ENCODE data around the gene UCHL5.

The UCHL5 gene, protein sequence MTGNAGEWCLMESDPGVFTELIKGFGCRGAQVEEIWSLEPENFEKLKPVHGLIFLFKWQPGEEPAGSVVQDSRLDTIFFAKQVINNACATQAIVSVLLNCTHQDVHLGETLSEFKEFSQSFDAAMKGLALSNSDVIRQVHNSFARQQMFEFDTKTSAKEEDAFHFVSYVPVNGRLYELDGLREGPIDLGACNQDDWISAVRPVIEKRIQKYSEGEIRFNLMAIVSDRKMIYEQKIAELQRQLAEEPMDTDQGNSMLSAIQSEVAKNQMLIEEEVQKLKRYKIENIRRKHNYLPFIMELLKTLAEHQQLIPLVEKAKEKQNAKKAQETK

DNA sequence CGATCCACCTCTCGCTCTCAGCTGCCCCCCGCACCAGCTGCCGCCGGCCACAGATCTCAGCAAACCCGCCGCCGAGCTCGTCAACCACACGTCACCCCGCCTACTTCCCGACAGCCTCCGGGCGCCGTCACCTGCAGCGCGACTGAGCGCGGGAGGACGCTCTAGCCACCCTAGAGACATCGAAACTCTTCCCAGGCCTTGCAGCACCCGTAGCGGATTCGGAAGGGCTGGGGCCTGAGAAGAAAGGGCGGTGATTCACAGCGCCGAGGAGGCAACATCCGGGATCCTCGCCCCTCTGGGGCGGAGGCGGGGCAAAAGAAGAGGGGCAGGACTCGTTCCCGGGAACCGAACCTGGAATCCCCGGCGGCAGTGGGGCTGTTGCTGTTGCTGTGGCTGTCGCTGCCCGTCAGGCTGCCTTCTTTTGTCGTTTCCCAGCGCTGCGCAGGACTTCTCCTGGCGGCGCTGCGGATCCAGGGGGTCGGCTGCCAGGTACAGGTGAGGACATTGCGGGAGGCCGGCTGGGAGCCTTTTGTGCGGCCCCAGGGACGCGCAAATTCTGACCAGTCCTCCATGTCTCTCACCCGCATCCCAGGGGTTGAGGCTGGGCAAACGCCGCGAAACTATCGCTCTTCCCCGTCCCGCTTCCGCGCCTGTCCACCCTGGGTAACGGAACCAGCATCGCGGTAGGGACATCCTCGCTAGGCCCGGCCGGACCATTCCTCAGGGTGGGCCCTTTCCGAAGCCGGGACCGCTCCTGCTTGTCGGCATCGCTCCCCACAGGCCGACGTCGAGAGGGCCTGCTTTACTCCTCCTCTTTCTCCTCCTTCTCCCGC is at the start of gene UCHL5, which contains the start of gene RO60:
UCHL5 (minus strand) TSS at position 79 of the 833 bp plus-strand sequence. CDS start 100 bp downstream, outside the sequence.
RO60 (plus strand) TSS at position 331 of the 833 bp plus-strand sequence. CDS start 9,443 bp downstream, outside the sequence.
- peak; percentile 95 to 97 for DNase-seq

DNA sequence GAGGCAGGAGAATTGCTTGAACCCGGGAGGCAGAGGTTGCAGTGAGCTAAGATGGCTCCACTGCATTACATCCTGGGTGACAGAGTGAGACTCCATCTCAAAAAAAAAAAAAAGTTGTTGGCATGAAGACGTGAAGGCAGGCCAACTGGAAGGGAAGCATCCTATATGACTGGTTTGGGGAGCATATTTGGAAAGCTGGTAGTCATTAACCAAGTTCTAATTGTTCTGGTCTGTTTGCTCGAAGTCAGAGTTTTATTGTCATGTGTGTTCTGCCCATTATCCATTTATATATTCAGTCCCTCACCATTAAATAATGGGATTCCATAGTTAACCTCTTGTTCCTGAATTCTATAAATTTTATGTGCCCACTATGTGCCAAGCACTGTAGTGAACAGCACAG is 49.3 kb upstream of the UCHL5 start:
- no peak for DNase-seq

DNA sequence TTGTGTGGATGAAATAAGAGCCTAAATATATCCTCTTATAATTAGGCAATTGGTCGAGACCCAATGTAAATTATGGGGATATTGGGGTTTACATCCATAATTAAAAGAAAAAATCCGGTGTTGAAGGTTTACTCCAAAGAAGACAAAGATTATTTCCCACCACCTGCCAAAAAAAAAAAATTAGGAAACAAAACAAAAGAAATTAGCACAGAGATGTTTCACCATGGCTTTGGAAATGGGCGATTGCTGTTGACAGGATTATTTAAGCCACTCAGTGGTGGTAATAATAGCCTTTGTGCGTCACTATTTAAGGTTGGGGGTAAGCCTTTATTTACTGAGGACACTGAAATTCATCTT is 46.6 kb upstream of the UCHL5 start:
- no peak for DNase-seq

DNA sequence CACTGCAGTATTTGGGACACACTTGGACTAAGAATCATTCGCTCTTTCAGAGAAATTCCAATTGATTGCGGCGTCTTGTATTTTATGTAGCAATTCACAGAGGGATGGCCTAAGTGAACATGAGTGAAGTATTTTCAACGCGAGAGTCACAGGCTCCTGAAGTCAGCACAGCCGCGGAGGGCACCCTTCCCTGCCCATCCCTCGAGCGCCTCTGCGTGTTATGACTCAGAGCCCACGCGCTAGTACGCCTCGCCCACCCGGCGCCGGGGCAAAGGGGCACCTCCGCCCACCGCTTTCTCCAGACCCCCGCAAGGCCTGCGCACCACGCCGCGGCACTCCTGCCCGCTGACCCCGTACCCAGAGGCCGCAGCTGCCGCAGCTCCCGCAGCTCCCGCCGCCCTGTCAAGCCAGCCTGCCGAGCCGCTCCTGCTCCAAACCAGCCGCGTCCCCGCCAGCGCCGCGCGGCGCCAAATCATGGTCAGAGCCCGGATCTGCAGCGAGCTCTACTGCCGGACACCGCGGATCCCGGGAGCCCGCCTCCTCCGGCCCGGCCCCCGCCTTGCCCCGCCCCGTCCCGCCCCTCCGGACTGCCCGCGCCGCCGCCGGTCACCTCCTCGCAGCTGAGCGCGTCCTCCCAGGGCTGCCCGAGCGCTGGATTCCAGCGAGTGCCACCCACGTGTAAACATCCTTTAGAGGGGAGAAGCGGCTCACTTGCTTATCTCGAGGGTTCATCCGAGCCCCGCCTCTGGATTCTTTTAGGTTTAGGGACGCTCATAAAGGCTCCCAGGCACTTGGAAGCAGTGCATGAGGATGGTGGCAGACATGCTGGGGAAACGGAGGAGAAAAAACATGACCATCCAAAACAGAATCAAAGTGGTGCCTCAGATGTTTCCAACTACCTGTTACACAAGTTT is 46.0 kb upstream of the UCHL5 start, which contains the start of gene GLRX2:
GLRX2 (minus strand) TSS at position 508 of the 914 bp plus-strand sequence; CDS start at position 476, 32 bp downstream.
- peak; percentile 53 to 64 for DNase-seq

DNA sequence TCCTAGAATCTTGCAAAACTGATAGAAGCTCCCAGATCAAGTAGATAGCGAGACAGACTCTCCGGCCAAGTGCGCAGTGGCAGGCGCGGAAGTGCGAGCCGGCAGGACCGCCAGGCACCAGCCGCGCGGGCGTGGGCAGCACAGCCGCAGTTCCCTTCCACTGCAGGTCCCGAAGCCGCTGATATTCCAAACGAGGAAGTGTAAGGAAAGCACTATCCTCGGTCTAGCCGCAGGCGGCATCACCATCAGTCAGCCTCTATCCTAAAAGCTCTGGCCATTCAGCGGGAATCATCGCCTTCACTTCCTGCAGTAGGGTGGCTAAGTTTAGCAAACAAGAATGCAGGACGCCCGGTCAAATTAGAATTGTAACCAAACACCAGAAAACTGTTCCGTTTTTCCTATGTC is 45.3 kb upstream of the UCHL5 start:
- DNase-seq: no peak

DNA sequence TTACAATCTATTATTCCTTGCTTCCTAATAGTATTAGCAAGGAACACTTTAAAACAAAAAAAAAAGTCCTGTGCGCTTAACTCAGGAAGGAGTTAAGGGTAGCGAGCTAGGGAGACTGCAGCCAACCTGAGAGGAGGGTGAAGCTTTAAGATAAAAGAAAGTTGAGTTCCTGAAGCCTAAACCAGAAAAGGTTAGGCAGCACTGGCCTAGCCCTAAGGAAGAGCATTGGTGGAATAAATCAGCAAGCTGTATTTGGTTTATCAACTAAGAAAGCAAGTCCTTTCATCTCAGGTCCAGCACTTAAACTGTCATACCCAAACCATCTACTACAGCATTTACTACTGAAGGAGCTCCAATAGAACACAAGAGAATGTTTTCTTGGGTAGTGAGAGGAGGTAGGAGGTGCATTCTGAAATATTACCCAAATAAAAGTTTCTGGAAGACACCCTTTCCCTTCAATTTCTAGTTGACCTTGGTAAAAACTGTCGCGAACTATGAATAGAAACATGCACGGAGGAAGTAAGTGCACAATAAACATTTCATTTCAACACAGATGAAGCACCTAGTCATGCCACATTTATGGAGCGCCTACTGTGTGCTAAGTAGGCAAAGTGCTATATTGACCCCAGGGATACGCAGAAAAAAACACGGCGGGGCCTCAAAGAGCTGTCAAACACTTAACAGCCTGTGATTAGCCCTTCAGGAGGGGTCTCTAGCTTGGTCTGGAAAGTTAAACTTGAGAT is 44.8 kb upstream of the UCHL5 start:
- DNase-seq: no peak

DNA sequence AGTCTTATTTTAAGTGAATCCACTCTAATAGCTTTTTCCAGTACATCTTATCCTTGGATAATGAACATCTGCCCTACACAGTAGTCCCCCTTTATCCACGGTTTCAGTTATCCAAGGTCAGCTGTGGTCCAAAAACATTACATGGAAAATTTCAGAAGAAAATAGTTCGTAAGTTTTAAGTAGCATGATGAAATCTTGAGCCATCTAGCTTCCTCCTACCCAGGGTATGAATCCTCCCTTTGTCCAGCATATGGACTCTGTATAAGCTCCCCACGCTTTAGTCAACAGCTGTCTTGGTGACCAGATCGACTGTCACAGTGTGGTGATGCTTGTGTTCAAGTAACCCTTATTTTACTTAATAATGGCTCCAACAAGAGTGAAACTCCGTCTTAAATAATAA is 43.5 kb upstream of the UCHL5 start:
- DNase-seq: no peak

DNA sequence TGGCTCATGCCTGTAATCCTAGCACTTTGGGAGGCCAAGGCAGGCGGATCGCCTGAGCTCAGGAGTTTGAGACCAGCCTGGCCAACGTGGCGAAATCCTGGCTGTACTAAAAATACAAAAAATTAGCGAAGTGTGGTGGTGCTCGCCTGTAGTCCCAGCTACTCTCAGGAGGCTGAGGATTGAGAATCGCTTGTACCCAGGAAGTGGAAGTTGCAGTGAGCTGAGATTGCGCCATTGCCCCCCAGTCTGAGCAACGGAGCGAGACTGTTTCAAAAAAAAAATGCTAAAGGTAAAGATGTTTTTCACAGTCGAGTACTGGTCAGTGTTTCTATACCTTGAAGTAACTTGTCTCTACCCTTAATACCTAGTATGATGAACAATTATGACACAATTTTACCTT is 35.0 kb upstream of the UCHL5 start:
- no peak for DNase-seq

DNA sequence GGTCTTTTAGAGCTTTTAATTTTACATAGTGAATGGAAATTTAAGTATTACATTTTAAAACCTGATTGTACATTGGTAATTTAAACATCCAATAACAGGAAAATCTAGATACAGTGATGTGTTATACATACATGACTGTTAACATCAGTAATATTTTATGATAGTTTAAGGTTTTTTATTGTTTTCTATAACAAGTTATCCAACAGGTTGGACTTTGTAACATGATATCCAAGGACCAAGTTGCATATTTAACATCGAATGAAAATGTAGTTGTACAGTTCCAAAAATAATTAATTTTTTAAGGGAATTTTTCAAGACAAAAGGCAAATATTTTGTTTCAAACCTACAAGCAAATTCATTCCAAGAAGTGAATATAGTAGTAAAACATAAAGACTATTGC is 31.7 kb upstream of the UCHL5 start:
- no peak for DNase-seq

DNA sequence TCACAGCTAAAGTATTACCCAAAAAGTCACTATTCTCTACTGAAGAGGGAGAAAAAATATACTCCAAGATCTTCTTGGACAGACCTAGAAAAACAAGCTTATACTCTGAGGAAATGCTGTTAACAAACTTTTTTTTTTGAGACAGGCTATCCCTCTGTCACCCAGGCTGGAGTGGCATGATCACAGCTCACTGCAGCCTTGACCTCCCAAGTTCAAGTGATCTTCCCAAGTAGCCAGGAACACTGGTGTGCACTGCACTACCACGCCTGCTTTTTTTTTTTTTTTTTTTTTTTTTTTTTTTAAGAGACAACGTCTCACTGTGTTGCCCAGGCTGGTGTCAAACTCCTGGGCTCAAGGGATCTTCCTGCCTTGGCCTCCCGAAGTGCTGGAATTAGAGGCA is 28.7 kb upstream of the UCHL5 start:
- no peak for DNase-seq

DNA sequence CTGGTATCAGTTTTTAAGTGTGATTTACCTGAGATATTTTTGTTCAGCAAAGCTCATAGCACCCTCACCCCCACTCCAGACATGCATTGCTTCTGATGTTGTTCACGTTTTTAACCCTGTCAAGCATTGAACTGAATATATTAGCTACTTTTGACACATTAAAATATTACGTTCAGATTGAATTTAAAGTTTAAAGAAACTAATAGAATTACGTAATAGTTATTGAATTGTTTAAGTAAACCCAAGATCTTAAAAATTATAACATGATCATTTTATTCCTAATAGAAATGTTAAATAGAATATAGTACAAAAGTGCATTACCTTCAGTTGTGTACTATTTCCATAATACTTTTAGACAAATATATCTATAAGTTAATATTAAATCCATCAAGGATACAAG is 27.2 kb upstream of the UCHL5 start:
- DNase-seq: no peak

DNA sequence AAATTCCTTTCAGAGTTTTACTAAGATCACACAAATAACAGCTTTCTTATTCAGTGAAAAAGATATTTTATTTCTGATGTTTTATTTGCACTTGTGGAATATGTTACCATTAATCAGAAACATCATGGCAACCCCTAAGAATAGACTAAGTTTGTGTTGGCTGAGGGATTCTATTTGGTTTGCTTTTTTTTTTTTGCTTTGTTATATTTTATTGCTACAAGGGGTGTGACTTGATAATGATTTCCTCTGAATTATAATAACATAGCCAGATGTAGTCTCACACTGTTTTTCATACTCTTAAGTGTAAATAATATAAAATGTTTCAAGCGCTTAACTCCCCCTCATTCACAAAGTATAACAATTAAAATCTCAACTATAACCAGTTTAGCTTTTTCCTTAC is 26.1 kb upstream of the UCHL5 start:
- DNase-seq: no peak

DNA sequence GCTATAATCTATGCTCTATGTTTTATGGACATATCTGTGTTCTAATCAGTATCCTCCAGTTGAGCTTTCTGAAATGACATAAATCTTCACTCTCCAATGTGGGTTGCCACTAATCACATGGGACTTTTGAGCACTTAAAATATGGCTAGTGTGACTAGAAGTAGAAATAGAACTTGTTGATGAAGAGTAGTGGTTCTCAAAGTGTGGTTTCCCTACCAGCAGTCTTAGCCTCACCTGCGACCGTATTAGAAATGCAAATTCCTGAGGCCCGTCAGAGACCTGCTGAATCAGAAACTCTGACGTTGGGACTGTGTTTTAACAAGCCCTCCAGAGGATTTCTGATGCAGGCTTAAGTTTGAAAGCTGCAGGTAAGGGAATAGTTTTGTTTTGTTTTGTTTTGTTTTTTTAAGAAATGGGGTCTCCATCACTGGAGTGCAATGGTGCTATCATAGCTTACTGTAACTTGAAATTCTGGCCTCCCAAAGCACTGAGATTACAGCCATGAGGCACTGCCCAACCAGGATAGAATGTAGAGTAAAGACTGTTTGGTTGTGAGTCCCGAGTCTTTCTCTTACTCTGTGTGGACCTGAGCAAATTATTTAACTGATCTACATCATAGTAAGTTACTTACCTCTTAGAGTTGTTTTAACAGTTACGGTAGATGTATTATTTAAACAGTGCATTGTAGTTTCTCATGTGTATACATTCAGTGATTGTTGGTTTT is 24.4 kb upstream of the UCHL5 start:
- no peak for DNase-seq

DNA sequence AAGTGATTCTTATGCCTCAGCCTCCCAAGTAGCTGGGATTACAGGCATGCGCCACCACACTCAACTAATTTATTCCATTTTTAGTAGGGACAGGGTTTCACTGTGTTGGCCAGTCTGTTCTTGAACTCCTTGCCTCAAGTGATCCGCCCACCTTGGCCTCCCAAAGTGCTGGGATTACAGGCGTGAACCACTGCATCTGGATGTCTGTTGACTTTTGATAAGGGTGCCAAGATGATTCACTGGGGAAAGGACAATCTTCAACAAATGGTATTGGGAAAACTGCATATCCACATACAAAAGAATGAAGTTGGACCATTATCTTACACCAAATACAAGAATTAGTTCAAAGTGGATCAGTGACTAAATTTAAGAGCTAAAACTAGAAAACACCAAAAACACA is 20.0 kb upstream of the UCHL5 start:
- DNase-seq: no peak

DNA sequence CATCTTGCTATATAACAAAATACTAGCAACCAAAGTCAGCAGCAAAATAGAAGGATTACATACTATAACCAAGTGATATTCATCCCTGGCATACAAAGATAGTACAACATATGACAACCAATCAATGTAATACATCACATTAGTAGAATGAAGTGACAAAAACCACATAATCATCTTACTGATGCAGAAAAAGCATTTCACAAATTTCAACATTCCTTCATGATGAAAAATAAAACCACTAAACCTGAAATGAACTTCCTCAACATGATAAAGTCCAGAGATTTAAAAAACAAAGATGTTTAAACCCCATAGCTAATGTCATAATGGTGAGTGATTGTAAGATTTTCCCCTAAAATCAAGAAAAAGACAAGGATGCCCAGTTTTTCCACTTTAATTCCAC is 18.8 kb upstream of the UCHL5 start:
- DNase-seq: no peak

DNA sequence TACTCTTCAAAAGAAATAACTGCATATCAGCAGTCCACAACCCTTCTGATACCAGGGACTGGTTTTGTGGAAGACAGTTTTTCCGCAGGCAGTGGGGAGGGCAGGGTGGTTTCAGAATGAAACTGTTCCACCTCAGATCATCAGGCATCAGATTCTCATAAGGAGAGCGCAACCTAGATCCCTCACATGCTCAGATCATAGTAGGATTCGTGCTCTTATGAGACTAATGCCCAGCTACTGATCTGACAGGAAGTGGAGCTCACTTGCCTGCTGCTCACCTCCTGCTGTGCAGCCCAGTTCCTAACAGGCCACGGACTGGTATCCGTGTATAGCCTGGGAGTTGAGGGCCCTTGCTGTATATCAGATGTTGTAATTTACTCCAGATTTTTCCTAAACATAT is 11.8 kb upstream of the UCHL5 start:
- peak in 1 of 2 donors; percentile 30 for DNase-seq

DNA sequence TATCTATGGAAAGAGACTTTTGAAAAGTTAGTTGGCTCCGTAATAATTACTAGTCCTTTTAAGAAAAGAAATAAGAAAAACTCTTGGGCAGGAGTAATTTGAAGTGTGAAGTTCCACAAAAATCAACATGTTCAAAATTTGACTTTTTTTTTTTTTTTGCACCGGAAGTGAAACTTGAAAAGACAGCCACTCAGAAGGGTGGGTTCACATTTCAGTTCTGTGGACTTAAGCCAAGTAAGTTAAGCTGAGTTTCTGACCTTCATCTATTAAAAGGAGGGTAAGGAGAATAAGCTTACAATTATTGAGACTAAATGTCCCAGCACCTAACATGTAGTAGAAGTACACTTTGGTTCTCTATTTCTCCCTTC is 11.2 kb upstream of the UCHL5 start:
- DNase-seq: peak in 1 of 2 donors; percentile 20

DNA sequence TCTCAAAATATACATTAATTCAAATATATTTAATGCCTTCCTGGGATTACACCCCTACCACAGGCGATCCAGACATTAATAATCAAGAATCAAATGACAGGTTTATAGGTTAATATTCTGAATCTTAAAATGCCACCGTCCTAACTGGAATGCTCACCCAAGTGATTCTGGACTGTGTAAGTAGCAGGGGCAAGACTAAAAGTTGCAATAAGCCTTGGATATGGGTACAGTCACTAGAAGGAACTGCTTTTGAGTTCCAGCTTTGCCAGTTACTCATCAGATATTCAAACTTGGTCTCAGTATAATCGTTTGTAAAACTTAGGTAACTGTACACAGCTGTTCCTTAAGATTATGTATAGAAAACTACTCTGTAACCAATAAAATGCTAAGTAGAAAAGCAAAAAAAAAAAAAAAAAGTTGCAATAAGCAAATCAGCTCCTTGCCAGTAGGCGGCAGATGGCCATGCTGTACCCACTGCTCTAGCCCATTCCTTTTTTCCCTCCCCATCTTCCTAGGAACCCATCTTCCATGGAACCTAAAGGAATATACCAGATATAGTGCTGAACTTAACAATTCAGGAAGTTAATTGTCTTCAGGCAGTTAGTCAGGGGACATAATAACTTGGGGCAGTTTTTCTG is 10.7 kb upstream of the UCHL5 start:
- DNase-seq: peak in 1 of 2 donors; percentile 21

DNA sequence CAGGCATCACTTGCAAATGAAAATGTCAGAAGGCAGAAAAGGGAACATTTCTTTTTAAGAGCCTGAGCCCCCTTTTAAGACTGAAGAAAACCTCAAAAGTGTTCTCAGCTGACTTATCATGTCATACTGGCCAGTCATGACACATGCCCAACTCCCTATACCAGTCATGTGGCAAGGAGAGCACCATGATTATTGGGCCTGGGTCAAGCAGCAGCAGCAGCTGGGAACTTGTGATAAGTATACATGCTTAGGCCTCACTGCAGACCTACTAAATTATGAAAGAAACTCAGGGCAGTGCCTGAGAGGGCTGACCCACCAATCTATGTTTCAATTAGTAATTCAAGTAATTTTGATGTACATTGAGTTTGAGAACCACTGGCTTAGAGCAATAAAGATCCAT is 8.9 kb upstream of the UCHL5 start:
- no peak for DNase-seq

DNA sequence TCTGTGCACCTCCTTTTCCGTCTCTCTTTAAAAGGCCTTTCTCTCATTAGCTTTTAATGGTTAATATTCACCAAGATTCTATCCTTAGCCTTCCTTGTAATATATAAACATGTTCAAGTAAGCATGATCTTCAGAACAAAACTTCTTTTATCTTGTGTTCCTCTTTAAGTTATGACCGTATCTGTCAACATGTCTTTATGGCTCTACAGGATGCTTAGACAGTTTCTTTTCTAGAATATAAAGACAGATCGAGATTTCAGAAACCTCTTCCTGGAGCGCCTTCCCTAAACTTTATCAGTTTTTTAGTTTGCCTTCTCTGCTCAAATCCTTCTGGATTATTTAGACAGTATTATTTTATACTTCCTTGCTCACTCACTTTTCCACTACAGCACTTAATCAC is 7.4 kb upstream of the UCHL5 start:
- no peak for DNase-seq

DNA sequence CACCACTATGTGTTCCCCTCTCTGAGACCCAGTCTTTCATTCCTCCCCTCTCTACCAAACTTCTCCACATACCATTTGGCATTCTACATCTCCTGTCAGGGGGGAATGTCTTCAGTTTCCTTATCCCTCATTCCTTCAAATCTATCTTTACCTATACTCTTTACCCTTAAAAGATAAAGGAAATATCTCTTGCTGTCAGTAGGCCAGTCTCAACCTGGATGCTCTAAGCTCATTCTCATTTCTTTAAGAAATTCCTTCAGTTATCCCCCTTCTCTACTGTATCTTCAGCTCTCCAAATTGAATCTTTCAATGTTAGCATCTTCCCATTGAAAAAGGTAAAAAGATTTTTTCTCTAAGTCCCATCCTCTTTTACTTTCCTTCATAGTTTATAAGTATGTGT is 6.8 kb upstream of the UCHL5 start:
- DNase-seq: no peak

All from CD4-positive, alpha-beta T cell treated with Interferon alpha-2 for 1 hour (primary cell).